Measurements from ENCODE around the gene H3-3A.

GRCh38 chr1:226097866-226098625, 35.5 kb downstream of the H3-3A start:
- TF ChIP-seq POLR2A (IDR thresholded peaks at IDR 0.05; ENCODE audit: low read depth, low read length) (no peak), POLR2AphosphoS5 (IDR thresholded peaks at IDR 0.05; ENCODE audit: low read depth, low read length) (no peak), TAF1 (IDR thresholded peaks at IDR 0.05; ENCODE audit: low read depth, low read length) (no peak), SPI1 (IDR thresholded peaks at IDR 0.05; ENCODE audit: low read depth, low read length) (no peak), PAX5 (IDR thresholded peaks at IDR 0.05; ENCODE audit: insufficient read depth, low read length, severe bottlenecking) (no peak), POU2F2 (IDR thresholded peaks at IDR 0.05; ENCODE audit: low read depth, low read length) (no peak)
